H1 (cell line): Measurements from ENCODE around the gene TBX4. TPM values are rescaled to one million over a fixed set of nuclear protein-coding genes. Genes with fewer than 3 reads are reported as not detected.

Source experiments
- CTCF ChIA-PET: fragments of 300-600 bp; sonication (Branson Sonifier 250); formaldehyde crosslinking; loops from one replicate; lab custom pipeline; 2021; ENCODE audit not compliant: partially characterized antibody; lab: Charles Lee
- POLR2A ChIA-PET: fragments of 300-600 bp; sonication (Branson Sonifier 250); formaldehyde crosslinking; loops from one replicate; lab custom pipeline; 2021; ENCODE audit warnings: inconsistent platforms; ENCODE audit not compliant: partially characterized antibody; lab: Charles Lee
- DNase-seq, 2 experiments: peaks; one replicate each; pipeline versions ENCODE4 v3.0.0 to v3.0.0-alpha.2; 2010 to 2022; ENCODE audit warnings: low spot score in 2 of 2, low read depth in 1 of 2, mixed read lengths in 1 of 2
- FAIRE-seq: peaks from 2 replicates; lab custom pipeline; 2011; peaks lifted over from hg19 to GRCh38; lab: Jason Lieb, UNC
- H2AFZ ChIP-seq: 2 replicates; pipeline ENCODE4 v1.8.1; 2012; ENCODE audit warnings: low read length, inconsistent platforms
- H2AK5ac ChIP-seq: 2 replicates; pipeline ENCODE4 v1.6.1; 2013; ENCODE audit warnings: low read depth, low read length
- H2BK120ac ChIP-seq: replicated peaks from 2 replicates; pipeline ENCODE3; 2013; ENCODE audit warnings: low read depth, low read length, inconsistent platforms
- H2BK12ac ChIP-seq: 2 replicates; pipeline ENCODE4 v1.6.1; 2013; ENCODE audit warnings: low read depth, low read length
- H2BK15ac ChIP-seq: 2 replicates; pipeline ENCODE4 v1.6.1; 2013; ENCODE audit warnings: low read length
- H2BK20ac ChIP-seq: 2 replicates; pipeline ENCODE4 v1.6.1; 2013; ENCODE audit warnings: low read length
- H2BK5ac ChIP-seq: 2 replicates; pipeline ENCODE4 v1.6.1; 2013; ENCODE audit warnings: low read depth, low read length
- H3K14ac ChIP-seq: 2 replicates; pipeline ENCODE4 v1.6.1; 2013; ENCODE audit warnings: inconsistent platforms; ENCODE audit not compliant: insufficient read length
- H3K18ac ChIP-seq: 2 replicates; pipeline ENCODE4 v1.6.1; 2013; ENCODE audit warnings: low read length; ENCODE audit errors: extremely low read depth
- H3K23ac ChIP-seq: 2 replicates; pipeline ENCODE4 v1.6.1; 2013; ENCODE audit warnings: inconsistent platforms; ENCODE audit not compliant: insufficient read length
- H3K23me2 ChIP-seq: 2 replicates; pipeline ENCODE4 v1.6.1; 2013; ENCODE audit warnings: low read depth, low read length
- H3K27ac ChIP-seq: 2 replicates; pipeline ENCODE4 v1.6.1; 2011; ENCODE audit warnings: low read depth, low read length, inconsistent platforms
- H3K27me3 ChIP-seq, 4 experiments: replicated peaks in 1 of 4; 1 replicate in 1 of 4; 2 replicates in 3 of 4; pipeline versions ENCODE4 v1.6.1 to v1.8.1; 2011 to 2013; ENCODE audit warnings: low read length in 3 of 4, mild to moderate bottlenecking in 3 of 4, inconsistent platforms in 2 of 4, mixed read lengths in 2 of 4, moderate library complexity in 1 of 4; ENCODE audit not compliant: control insufficient read depth in 3 of 4, insufficient read depth in 3 of 4; ENCODE audit errors: extremely low read depth in 1 of 4
- H3K36me3 ChIP-seq, 4 experiments: 2 replicates each; pipeline versions ENCODE4 v1.6.1 to v1.8.1; 2011 to 2013; ENCODE audit warnings: mild to moderate bottlenecking in 4 of 4, low read length in 3 of 4, moderate library complexity in 2 of 4, control low read depth in 1 of 4, inconsistent platforms in 1 of 4; ENCODE audit not compliant: insufficient read depth in 4 of 4, control insufficient read depth in 2 of 4
- H3K4ac ChIP-seq: replicated peaks from 2 replicates; pipeline ENCODE3; 2013; ENCODE audit warnings: low read length, low read depth, mixed read lengths, inconsistent platforms; ENCODE audit not compliant: insufficient read length
- H3K4me1 ChIP-seq, 4 experiments: replicated peaks in 1 of 4; 1 replicate in 1 of 4; 2 replicates in 3 of 4; pipeline versions ENCODE4 v1.6.1 to v1.8.1; 2011 to 2013; ENCODE audit warnings: low read length in 3 of 4, inconsistent platforms in 2 of 4, mixed read lengths in 1 of 4; ENCODE audit not compliant: insufficient read depth in 4 of 4, control insufficient read depth in 3 of 4
- H3K4me2 ChIP-seq, 2 experiments: 2 replicates each; pipeline versions ENCODE4 v1.6.1 to v1.8.1; 2011 to 2013; ENCODE audit warnings: low read depth in 2 of 2, low read length in 2 of 2, control low read depth in 1 of 2, inconsistent platforms in 1 of 2, mild to moderate bottlenecking in 1 of 2; ENCODE audit not compliant: insufficient read depth in 1 of 2
- H3K4me3 ChIP-seq, 4 experiments: fragments of 200-600, 300-600 bp in 1 of 4; sonication (generic), shearing (Covaris generic), sonication (Bioruptor Twin) in 1 of 4; 2 replicates each; pipeline versions ENCODE4 v1.5.1 to v1.8.1; 2011 to 2016; ENCODE audit warnings: low read length in 4 of 4, low read depth in 3 of 4, control low read depth in 2 of 4, inconsistent platforms in 2 of 4, mild to moderate bottlenecking in 2 of 4, mixed read lengths in 1 of 4, moderate library complexity in 1 of 4; ENCODE audit not compliant: insufficient read depth in 2 of 4; ENCODE audit errors: extremely low read depth in 1 of 4
- H3K56ac ChIP-seq: replicated peaks from 2 replicates; pipeline ENCODE3; 2013; ENCODE audit warnings: low read depth, mild to moderate bottlenecking, mixed read lengths, low read length, inconsistent platforms; ENCODE audit not compliant: insufficient read length
- H3K79me1 ChIP-seq: 2 replicates; pipeline ENCODE4 v1.6.1; 2013; ENCODE audit warnings: low read depth, low read length, control low read depth
- H3K79me2 ChIP-seq, 2 experiments: 2 replicates each; pipeline versions ENCODE4 v1.6.1 to v1.8.1; 2012 to 2013; ENCODE audit warnings: low read length in 2 of 2, mild to moderate bottlenecking in 2 of 2, inconsistent platforms in 1 of 2; ENCODE audit not compliant: insufficient read depth in 2 of 2, control insufficient read depth in 1 of 2
- H3K9ac ChIP-seq, 4 experiments: replicated peaks in 1 of 4; 1 replicate in 1 of 4; 2 replicates in 3 of 4; pipeline versions ENCODE4 v1.6.1 to v1.8.1; 2011 to 2013; ENCODE audit warnings: low read depth in 3 of 4, low read length in 3 of 4, control low read depth in 2 of 4, mild to moderate bottlenecking in 2 of 4, moderate library complexity in 2 of 4, inconsistent platforms in 1 of 4; ENCODE audit errors: extremely low read depth in 1 of 4
- H3K9me3 ChIP-seq, 2 experiments: 2 replicates each; pipeline versions ENCODE4 v1.6.1 to v1.8.1; 2012 to 2013; ENCODE audit warnings: mild to moderate bottlenecking in 2 of 2, moderate library complexity in 2 of 2, control low read depth in 1 of 2, inconsistent platforms in 1 of 2, low read depth in 1 of 2, low read length in 1 of 2, mixed read lengths in 1 of 2; ENCODE audit not compliant: insufficient read depth in 2 of 2
- H4K20me1 ChIP-seq, 2 experiments: replicated peaks in 1 of 2; 2 replicates each; pipeline versions ENCODE3 to v1.8.1; 2011 to 2013; ENCODE audit warnings: inconsistent platforms in 2 of 2, low read length in 2 of 2, mild to moderate bottlenecking in 1 of 2; ENCODE audit not compliant: insufficient read depth in 2 of 2, control insufficient read depth in 1 of 2
- H4K5ac ChIP-seq: 2 replicates; pipeline ENCODE4 v1.6.1; 2013; ENCODE audit warnings: low read length, low read depth, mixed read lengths, inconsistent platforms; ENCODE audit not compliant: insufficient read length
- H4K8ac ChIP-seq: 2 replicates; pipeline ENCODE4 v1.8.0; 2013; ENCODE audit warnings: mild to moderate bottlenecking, moderate library complexity, low read length, inconsistent platforms; ENCODE audit not compliant: insufficient read depth; ENCODE audit errors: extremely low read depth
- H4K91ac ChIP-seq: replicated peaks from 2 replicates; pipeline ENCODE3; 2013; ENCODE audit warnings: low read length, mixed read lengths, inconsistent platforms; ENCODE audit not compliant: insufficient read length
- CEBPB ChIP-seq: IDR thresholded peaks from 2 replicates; pipeline ENCODE4 v1.6.1; 2012; ENCODE audit warnings: low read depth, low read length
- CHD2 ChIP-seq: IDR thresholded peaks from 2 replicates; pipeline ENCODE4 v1.6.1; 2012; ENCODE audit warnings: low read length, improper control_type of control experiment
- KDM4A ChIP-seq: IDR thresholded peaks from one replicate; pipeline ENCODE4 v1.7.1; 2012; ENCODE audit warnings: low read depth, mild to moderate bottlenecking, moderate library complexity, low read length, inconsistent platforms; ENCODE audit not compliant: severe bottlenecking
- NANOG ChIP-seq: IDR thresholded peaks from 2 replicates; pipeline ENCODE4 v1.6.1; 2011; ENCODE audit warnings: low read length, low read depth, mild to moderate bottlenecking, inconsistent platforms; ENCODE audit not compliant: insufficient read depth, poor library complexity, severe bottlenecking
- SP2 ChIP-seq: IDR thresholded peaks from 2 replicates; pipeline ENCODE4 v1.6.1; 2012; ENCODE audit warnings: mild to moderate bottlenecking, low read length, inconsistent platforms
- WGBS, 2 experiments: shearing (Covaris generic) in 1 of 2; methylation state at CpG; one replicate each; pipeline versions ENCODE4 v1.1.6 to v1.1.7; 2013 to 2015; ENCODE audit warnings: low lambda C conversion rate in 2 of 2, mixed read lengths in 2 of 2, inconsistent platforms in 1 of 2, low coverage in 1 of 2, missing lambda C conversion rate in 1 of 2; ENCODE audit not compliant: insufficient replicate concordance in 2 of 2, insufficient coverage in 1 of 2, insufficient read length in 1 of 2; ENCODE audit errors: extremely low coverage in 1 of 2, missing lambda C conversion rate in 1 of 2; 5-methylcytosine and 5-hydroxymethylcytosine counted together
- polyA plus RNA-seq, 7 experiments: library from polyadenylated mRNA; depleted of rRNA in 3 of 7; stranded (reverse) in 5 of 7; unstranded in 2 of 7; fragments of >200 nt in 5 of 7; fragments of 200-250 nt in 2 of 7; gene quantifications; 1 replicate in 5 of 7; 2 replicates in 1 of 7; 4 replicates in 1 of 7; pipeline versions ENCODE4 v1.2.1 to v1.2.3, GENCODE V29; 2011 to 2013; ENCODE audit warnings: missing spikeins in 2 of 7, mixed read lengths in 2 of 7
- total RNA-seq: library from RNA; stranded (reverse); fragmentation: NEBNext Ultra II Directional; extraction: Animal tissue kit (Norgen Biotek cat#: 25700); gene quantifications from 2 replicates; pipeline ENCODE4 v1.2.1, GENCODE V29; 2021

The TBX4 gene
- total and polyA plus RNA-seq, 2 of the 8 experiments (the other 6 are each of a cell fraction or from before 2014, with no cell fraction given), result 0.02 TPM; not detected in 1

DNA sequence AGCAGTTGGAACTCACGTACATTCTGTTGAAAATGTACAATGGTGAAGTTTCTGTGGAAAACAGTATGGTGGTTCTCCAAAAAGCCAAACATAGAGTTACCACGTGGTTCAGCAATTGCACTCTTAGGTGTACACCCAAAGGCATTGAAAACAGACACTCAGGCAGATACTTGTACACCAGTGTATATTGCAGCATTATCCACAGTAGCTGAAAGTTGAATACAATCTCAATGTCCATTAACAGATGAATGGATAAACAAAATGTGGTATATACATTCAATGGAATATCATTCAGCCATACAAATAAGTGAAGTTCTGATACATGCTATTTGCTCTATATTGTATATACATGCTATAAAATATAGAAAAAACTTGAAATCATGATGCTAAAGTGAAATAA lies 29.4 kb upstream of the TBX4 start:
- Histone ChIP-seq H3K18ac (no peak overlapping the region), H4K91ac (no peak overlapping the region), H2AK5ac (no peak overlapping the region), H3K9ac (no peak overlapping the region), H3K56ac (no peak overlapping the region), H3K27me3 (peaks cover 0 to 1% (median 0%) of the 10 kb centered on the region in 4 experiments; a peak in 3 of 7 replicates), H4K8ac (no peak overlapping the region), H3K23me2 (no peaks in the 10 kb centered on the region; the same call in 1 of the 2 replicates), H3K27ac (no peak overlapping the region), H3K9me3 (no peaks in the 10 kb centered on the region), H3K4ac (no peak overlapping the region), H2BK120ac (no peak overlapping the region), H2BK5ac (no peak overlapping the region), H3K23ac (no peak overlapping the region), H3K79me2 (no peaks in the 10 kb centered on the region), H2BK20ac (no peak overlapping the region), H3K79me1 (no peaks in the 10 kb centered on the region), H3K14ac (no peak overlapping the region), H4K5ac (no peak overlapping the region), H2AFZ (no peak overlapping the region), H2BK15ac (no peak overlapping the region), H2BK12ac (no peak overlapping the region), H3K4me1 (peaks cover 0 to 4% (median 2%) of the 10 kb centered on the region in 4 experiments; a peak in 3 of 7 replicates), H3K4me3 (no peak overlapping the region), H3K4me2 (no peak overlapping the region), H3K36me3 (no peaks in the 10 kb centered on the region), H4K20me1 (no peaks in the 10 kb centered on the region)
- no peak for FAIRE-seq
- DNase-seq, result no peak
- POLR2A ChIA-PET, result no interaction called here
- 62% methylated on average over 2 of the region's 2 CpGs; no CpG with 5 or more reads in 1 of the 2 experiments for WGBS, 2 experiments
- TF ChIP-seq CHD2 (no peak), SP2 (no peak), CEBPB (no peak), KDM4A (no peak), NANOG (no peak)
- CTCF ChIA-PET, result interaction anchor here (0.6 to 4.6 kb wide), 7 partner anchors 10 to 793 kb away, joined by 3 to 25 read pairs (median 5); no protein-coding TSS in a partner anchor
